Sigmoid colon (tissue), 4 donors: ENCODE data around the gene RBM17.

Experiments used
- EP300 ChIP-seq, 4 donors: sonication (generic); formaldehyde crosslinking; IDR thresholded peaks; one replicate each; pipeline ENCODE4 v1.6.1; 2017; ENCODE audit warnings: antibody characterized with exemption in 4 of 4
- POLR2A ChIP-seq, 2 donors: fragments of 450-650 bp; IDR thresholded peaks; one replicate each; pipeline ENCODE4 v1.6.1; 2016; ENCODE audit warnings: antibody characterized with exemption in 2 of 2, mild to moderate bottlenecking in 2 of 2, moderate library complexity in 2 of 2
- POLR2AphosphoS5 ChIP-seq, 4 donors: sonication (generic); formaldehyde crosslinking; IDR thresholded peaks; one replicate each; pipeline ENCODE4 v1.6.1; 2017; ENCODE audit warnings: antibody characterized with exemption in 4 of 4
- TF ChIP-seq, protein P1 (sequence below), 4 experiments: fragments of 450-650 bp in 3 of 4; fragments of 200-600 bp in 1 of 4; IDR thresholded peaks; one replicate each; pipeline ENCODE4 v1.5.1; 2016 to 2019; ENCODE audit warnings: antibody characterized with exemption in 4 of 4, mild to moderate bottlenecking in 3 of 4, moderate library complexity in 2 of 4

DNA sequence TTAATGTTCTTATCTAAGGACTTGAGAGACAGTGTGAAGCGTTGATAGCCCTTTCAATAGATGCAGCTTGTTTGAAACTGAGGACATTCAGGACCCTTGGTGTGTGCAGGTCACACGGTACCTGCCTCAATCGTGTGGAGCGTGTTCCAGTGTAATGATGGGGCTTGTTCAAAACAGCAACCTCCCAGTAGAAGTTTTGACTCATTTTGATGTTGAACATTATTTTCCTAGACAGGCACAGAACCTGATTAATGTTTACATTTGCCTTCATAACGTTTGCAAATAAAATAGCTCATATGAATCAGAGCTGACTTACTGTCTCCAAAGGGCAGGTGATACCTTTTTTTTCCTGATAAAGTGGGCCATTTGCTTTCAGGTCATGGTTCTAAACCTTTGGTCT, 21.3 kb downstream of the RBM17 start:
- no peak for TF ChIP-seq POLR2A (IDR thresholded peaks at IDR 0.05)
- no peak for TF ChIP-seq EP300 (IDR thresholded peaks at IDR 0.05)
- TF ChIP-seq, protein P1, sequence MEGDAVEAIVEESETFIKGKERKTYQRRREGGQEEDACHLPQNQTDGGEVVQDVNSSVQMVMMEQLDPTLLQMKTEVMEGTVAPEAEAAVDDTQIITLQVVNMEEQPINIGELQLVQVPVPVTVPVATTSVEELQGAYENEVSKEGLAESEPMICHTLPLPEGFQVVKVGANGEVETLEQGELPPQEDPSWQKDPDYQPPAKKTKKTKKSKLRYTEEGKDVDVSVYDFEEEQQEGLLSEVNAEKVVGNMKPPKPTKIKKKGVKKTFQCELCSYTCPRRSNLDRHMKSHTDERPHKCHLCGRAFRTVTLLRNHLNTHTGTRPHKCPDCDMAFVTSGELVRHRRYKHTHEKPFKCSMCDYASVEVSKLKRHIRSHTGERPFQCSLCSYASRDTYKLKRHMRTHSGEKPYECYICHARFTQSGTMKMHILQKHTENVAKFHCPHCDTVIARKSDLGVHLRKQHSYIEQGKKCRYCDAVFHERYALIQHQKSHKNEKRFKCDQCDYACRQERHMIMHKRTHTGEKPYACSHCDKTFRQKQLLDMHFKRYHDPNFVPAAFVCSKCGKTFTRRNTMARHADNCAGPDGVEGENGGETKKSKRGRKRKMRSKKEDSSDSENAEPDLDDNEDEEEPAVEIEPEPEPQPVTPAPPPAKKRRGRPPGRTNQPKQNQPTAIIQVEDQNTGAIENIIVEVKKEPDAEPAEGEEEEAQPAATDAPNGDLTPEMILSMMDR (IDR thresholded peaks at IDR 0.05): no peak
- TF ChIP-seq POLR2AphosphoS5 (IDR thresholded peaks at IDR 0.05): no peak
